Lower lobe of right lung (tissue), 2 donors: ENCODE measurements around the gene DENND2A. TPM values are rescaled to one million over a fixed set of nuclear protein-coding genes. Genes with fewer than 3 reads are reported as not detected.

Experiments
- ATAC-seq, 2 donors: fragments of 200-7000 bp; cut with Tn5 transposase; one replicate each; pipeline ENCODE4 v1.9.1; 2020 to 2022; ENCODE audit warnings: mild to moderate bottlenecking in 2 of 2, moderate library complexity in 2 of 2
- DNase-seq: peaks from one replicate; pipeline ENCODE4 v3.0.0-alpha.2; 2020
- H3K27ac ChIP-seq: fragments of 200-600 bp; one replicate; pipeline ENCODE4 v1.8.0; 2022
- H3K27me3 ChIP-seq: fragments of 200-600 bp; one replicate; pipeline ENCODE4 v1.8.0; 2022; ENCODE audit warnings: low read depth
- H3K36me3 ChIP-seq: fragments of 200-600 bp; one replicate; pipeline ENCODE4 v1.8.0; 2022; ENCODE audit warnings: mild to moderate bottlenecking
- H3K4me1 ChIP-seq: fragments of 200-600 bp; one replicate; pipeline ENCODE4 v1.8.0; 2022
- H3K4me3 ChIP-seq: fragments of 200-600 bp; one replicate; pipeline ENCODE4 v1.8.0; 2022; ENCODE audit warnings: mild to moderate bottlenecking
- H3K9me3 ChIP-seq: fragments of 200-600 bp; one replicate; pipeline ENCODE4 v1.8.0; 2022
- intact Hi-C: fragments of 100-400 bp; cut with DNase I; formaldehyde crosslinking; loops from one replicate; pipeline ENCODE4 v1.11.0; 2022
- total RNA-seq: library from RNA; stranded (reverse); fragmentation: NEBNext Ultra II Directional; extraction: Animal tissue kit (Norgen Biotek cat#: 25700); gene quantifications from one replicate; pipeline ENCODE4 v1.2.1, GENCODE V29; 2021
- TF ChIP-seq, protein P1 (sequence below): fragments of 200-600 bp; IDR thresholded peaks from one replicate; pipeline ENCODE4 v1.8.0; 2022; ENCODE audit warnings: antibody characterized with exemption, mild to moderate bottlenecking
- donor health status: DM: no; HTN: yes; CAD: no; lungs with severe emphysema.

DENND2A gene
- total RNA-seq, 1 donor from 2014 or later, result 19.0 TPM

DNA sequence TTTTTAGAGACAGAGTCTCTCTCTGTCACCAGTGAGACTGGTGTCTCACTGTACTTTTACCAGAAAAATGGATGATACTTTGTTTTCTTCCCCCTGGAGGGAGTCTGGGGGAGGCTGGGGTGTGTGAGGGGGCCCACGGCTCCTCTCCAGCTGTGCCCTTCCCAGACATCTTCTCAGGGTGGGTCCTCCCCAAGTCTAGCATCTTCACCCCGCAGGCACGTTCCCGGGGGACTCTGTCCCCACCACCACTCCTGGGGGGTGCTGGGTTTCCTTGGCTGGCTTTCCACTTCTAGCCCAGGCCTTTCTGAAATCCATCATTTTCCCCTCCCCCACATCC is 99.5 kb downstream of the DENND2A start:
- ATAC-seq, result no peak
- no peaks in the 10 kb centered on the region for H3K9me3 ChIP-seq
- H3K27me3 ChIP-seq, result no peaks in the 10 kb centered on the region
- H3K4me3 ChIP-seq, result no peak overlapping the region
- no peak for DNase-seq
- intact Hi-C loops, result no loop called here
- peaks cover under 1% of the 10 kb centered on the region for H3K36me3 ChIP-seq
- H3K4me1 ChIP-seq, result peaks cover 17% of the 10 kb centered on the region
- TF ChIP-seq, protein P1, sequence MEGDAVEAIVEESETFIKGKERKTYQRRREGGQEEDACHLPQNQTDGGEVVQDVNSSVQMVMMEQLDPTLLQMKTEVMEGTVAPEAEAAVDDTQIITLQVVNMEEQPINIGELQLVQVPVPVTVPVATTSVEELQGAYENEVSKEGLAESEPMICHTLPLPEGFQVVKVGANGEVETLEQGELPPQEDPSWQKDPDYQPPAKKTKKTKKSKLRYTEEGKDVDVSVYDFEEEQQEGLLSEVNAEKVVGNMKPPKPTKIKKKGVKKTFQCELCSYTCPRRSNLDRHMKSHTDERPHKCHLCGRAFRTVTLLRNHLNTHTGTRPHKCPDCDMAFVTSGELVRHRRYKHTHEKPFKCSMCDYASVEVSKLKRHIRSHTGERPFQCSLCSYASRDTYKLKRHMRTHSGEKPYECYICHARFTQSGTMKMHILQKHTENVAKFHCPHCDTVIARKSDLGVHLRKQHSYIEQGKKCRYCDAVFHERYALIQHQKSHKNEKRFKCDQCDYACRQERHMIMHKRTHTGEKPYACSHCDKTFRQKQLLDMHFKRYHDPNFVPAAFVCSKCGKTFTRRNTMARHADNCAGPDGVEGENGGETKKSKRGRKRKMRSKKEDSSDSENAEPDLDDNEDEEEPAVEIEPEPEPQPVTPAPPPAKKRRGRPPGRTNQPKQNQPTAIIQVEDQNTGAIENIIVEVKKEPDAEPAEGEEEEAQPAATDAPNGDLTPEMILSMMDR, result no peak
- H3K27ac ChIP-seq, result peak overlapping the region; percentile 60

DNA sequence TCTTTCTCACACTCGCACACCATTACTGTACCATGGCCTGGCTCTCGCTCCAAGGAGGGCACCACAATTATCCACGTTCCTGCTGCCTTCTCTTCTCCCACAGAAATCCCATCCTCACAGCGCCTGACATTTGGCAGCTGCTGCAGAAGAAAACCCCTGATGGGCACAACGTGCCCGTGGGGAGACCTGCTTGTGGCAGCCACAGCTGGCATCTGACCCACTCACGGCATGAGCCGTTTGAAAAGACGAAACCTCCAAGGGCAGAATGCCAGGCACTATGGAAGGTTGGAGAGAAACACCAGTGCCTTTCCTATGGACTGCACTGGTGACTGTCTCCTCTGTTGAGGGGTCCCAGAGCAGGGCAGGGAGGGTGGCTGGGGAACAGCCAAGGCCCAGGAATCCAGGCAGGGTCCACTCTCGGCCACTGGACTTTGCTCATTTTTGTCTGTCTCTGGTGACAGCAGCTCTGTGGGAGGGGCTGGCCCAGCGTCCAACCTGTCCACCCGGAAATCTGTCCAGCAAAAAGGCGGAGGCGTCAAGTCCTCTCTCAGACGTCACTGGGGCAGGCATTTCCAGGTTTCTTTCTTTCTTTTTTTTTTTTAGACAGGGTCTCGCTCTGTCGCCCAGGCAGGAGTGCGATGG is 100.4 kb downstream of the DENND2A start:
- TF ChIP-seq, protein P1, result no peak
- H3K27ac ChIP-seq, result peak overlapping the region; percentile 6
- intact Hi-C loops, result no loop called here
- no peak overlapping the region for H3K4me3 ChIP-seq
- H3K4me1 ChIP-seq, result peaks cover 17% of the 10 kb centered on the region
- no peaks in the 10 kb centered on the region for H3K9me3 ChIP-seq
- no peaks in the 10 kb centered on the region for H3K36me3 ChIP-seq
- H3K27me3 ChIP-seq, result no peaks in the 10 kb centered on the region
- no peak for DNase-seq
- no peak for ATAC-seq

DNA sequence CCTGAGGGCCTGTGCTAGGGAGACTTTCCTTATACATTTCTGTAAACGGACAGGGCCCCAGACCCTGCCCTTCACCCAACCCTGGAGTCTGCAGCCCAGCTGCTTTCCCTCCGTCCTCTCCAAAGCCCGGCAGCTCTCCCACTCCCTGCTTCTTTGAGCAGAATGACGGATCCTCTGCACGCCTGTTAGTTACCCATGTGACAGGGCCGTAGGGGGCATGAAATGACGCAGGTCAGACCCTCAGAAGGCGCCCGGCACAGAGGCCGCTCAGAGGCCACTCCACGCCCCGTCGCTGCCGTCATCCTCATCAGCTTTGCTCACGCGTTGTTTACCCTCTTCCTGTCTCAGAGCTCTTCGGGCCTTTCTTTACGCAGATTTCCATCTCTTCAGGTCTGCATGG is 101.2 kb downstream of the DENND2A start:
- DNase-seq, result no peak
- Histone ChIP-seq H3K27me3 (no peaks in the 10 kb centered on the region), H3K4me1 (peaks cover 22% of the 10 kb centered on the region), H3K4me3 (no peak overlapping the region), H3K9me3 (no peaks in the 10 kb centered on the region), H3K36me3 (no peaks in the 10 kb centered on the region), H3K27ac (peak overlapping the region; percentile 44)
- ATAC-seq, result no peak
- TF ChIP-seq, protein P1, result no peak
- intact Hi-C loops, result no loop called here

DNA sequence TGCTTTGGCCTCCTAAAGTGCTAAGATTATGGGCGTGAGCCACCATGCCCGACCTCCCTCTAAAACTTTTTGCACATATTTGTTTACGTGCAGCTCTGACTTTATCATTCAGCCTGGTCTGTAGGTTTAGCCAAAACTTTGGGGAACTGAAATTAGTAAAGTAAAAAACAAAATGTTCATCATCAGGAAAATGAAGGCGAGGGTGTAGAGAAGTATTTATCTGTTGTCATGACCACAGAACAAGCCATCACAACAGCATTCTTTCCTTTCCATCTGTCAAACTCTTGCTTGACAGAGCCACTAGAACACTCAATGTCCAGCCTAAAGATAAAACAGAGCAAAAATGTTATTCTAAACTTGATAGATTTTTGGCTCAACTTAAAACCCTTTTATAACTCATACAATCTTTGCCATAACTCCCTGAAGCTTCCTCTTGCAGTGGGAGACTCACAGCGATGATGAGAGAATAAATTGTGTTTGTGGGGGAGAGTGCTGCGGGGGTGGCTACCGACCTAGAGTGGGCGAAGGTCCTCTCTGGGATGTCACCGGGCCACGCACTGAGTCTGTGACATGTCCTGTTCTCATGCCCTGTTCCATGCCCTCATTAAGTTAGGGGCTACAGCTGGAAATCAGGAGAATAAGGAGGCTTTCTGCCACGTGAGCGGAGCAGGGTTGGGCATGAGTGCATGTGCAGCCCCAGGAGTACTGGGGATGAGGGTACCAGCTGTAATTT is 102.7 kb downstream of the DENND2A start:
- Histone ChIP-seq H3K27me3 (no peaks in the 10 kb centered on the region), H3K27ac (peak overlapping the region; percentile 44), H3K36me3 (no peaks in the 10 kb centered on the region), H3K9me3 (no peaks in the 10 kb centered on the region), H3K4me3 (no peak overlapping the region), H3K4me1 (peaks cover 22% of the 10 kb centered on the region)
- no peak for ATAC-seq
- no peak for DNase-seq
- TF ChIP-seq, protein P1, result no peak
- intact Hi-C loops, result no loop called here

DNA sequence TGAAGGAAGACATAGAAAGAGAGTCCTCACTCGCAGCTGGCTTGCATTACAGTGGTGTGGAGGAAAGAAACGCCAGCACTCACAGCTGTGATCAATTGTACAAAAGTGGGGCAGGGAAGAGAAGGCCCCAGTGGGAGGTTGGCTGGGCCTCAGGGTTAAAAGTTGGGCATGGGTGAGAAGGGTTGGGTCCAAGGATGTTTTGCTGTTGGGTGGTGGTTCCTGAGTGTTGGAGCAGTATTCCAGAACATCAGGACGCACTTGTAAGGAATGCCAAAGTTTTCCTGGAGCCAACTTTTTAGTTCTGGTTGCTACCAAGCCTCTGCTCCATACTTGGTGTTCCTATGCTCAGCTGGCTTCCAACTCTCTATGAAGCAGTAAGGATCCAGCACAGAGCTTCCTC is 105.9 kb downstream of the DENND2A start:
- Histone ChIP-seq H3K4me1 (peaks cover 9% of the 10 kb centered on the region), H3K36me3 (no peaks in the 10 kb centered on the region), H3K4me3 (no peak overlapping the region), H3K9me3 (no peaks in the 10 kb centered on the region), H3K27ac (peak overlapping the region; percentile 0), H3K27me3 (no peaks in the 10 kb centered on the region)
- ATAC-seq, result peak; percentile 19 to 58
- DNase-seq, result no peak
- intact Hi-C loops, result no loop called here
- TF ChIP-seq, protein P1, result no peak
